HUES48 (cell line): ENCODE data around the gene SERPINB2.
"Not testable (repeated sequence)": the region's sequence is repeated elsewhere in the genome, so short reads cannot be mapped to it uniquely, and the experiment has no call there.

Experiments
- H3K27ac ChIP-seq: one replicate; pipeline ENCODE4 v1.7.0; 2013; ENCODE audit warnings: low read depth, low read length, inconsistent platforms
- H3K27me3 ChIP-seq: 2 replicates; pipeline ENCODE4 v1.6.1; 2013; ENCODE audit warnings: mild to moderate bottlenecking, low read length; ENCODE audit not compliant: control insufficient read depth, insufficient read depth
- H3K36me3 ChIP-seq: 2 replicates; pipeline ENCODE4 v1.6.1; 2013; ENCODE audit warnings: low read length; ENCODE audit not compliant: control insufficient read depth, insufficient read depth
- H3K4me1 ChIP-seq: 2 replicates; pipeline ENCODE4 v1.6.1; 2013; ENCODE audit warnings: mild to moderate bottlenecking, low read length; ENCODE audit not compliant: control insufficient read depth, insufficient read depth
- H3K4me3 ChIP-seq: 2 replicates; pipeline ENCODE4 v1.5.1; 2013; ENCODE audit warnings: mild to moderate bottlenecking, low read depth, low read length
- H3K9ac ChIP-seq: 2 replicates; pipeline ENCODE4 v1.6.1; 2013; ENCODE audit warnings: mild to moderate bottlenecking, low read depth, low read length, moderate library complexity
- H3K9me3 ChIP-seq: 2 replicates; pipeline ENCODE4 v1.6.1; 2013; ENCODE audit warnings: low read length; ENCODE audit not compliant: control insufficient read depth, insufficient read depth

SERPINB2 gene

GRCh38 chr18:63936932-63937393 lies 49.5 kb downstream of the SERPINB2 start:
- no peaks in the 10 kb centered on the region; the same call in 1 of the 2 replicates for H3K4me1 ChIP-seq
- no peak overlapping the region for H3K27ac ChIP-seq
- H3K9ac ChIP-seq = no peak overlapping the region
- peak overlapping the region; percentile 73 for H3K4me3 ChIP-seq
- H3K9me3 ChIP-seq = no peaks in the 10 kb centered on the region
- peaks cover 47% of the 10 kb centered on the region for H3K27me3 ChIP-seq
- no peaks in the 10 kb centered on the region for H3K36me3 ChIP-seq

GRCh38 chr18:63940008-63940407 lies 52.5 kb downstream of the SERPINB2 start:
- Histone ChIP-seq H3K27ac (no peak overlapping the region), H3K4me3 (no peak overlapping the region), H3K36me3 (no peaks in the 10 kb centered on the region), H3K9me3 (no peaks in the 10 kb centered on the region), H3K4me1 (no peaks in the 10 kb centered on the region; the same call in 1 of the 2 replicates), H3K9ac (no peak overlapping the region), H3K27me3 (peaks cover 41% of the 10 kb centered on the region)

GRCh38 chr18:63940543-63941050 lies 53.1 kb downstream of the SERPINB2 start:
- peaks cover 36% of the 10 kb centered on the region for H3K27me3 ChIP-seq
- not testable (repeated sequence) for H3K4me1 ChIP-seq, H3K9me3 ChIP-seq, H3K36me3 ChIP-seq, H3K27ac ChIP-seq, H3K9ac ChIP-seq
- H3K4me3 ChIP-seq = peak overlapping the region; percentile 37; the same call in 1 of the 2 replicates

GRCh38 chr18:63947051-63947790 lies 59.7 kb downstream of the SERPINB2 start:
- H3K9me3 ChIP-seq = no peaks in the 10 kb centered on the region
- H3K4me3 ChIP-seq = no peak overlapping the region
- no peak overlapping the region for H3K27ac ChIP-seq
- peaks cover 15% of the 10 kb centered on the region; the same call in 1 of the 2 replicates for H3K27me3 ChIP-seq
- H3K9ac ChIP-seq = no peak overlapping the region
- H3K36me3 ChIP-seq = no peaks in the 10 kb centered on the region
- H3K4me1 ChIP-seq = no peaks in the 10 kb centered on the region

- Histone ChIP-seq H3K27me3 (peaks cover 15% of the 10 kb centered on the region; the same call in 1 of the 2 replicates), H3K4me1 (no peaks in the 10 kb centered on the region), H3K9ac (no peak within 1 kb of the TSS), H3K36me3 (no peaks in the 10 kb centered on the region), H3K27ac (peak within 1 kb of the TSS; percentile 50), H3K9me3 (no peaks in the 10 kb centered on the region), H3K4me3 (peak within 1 kb of the TSS; percentile 66)
Observed at GRCh38 chr18:63949068-63949737, 61.7 kb downstream of the SERPINB2 start, which contains the start of gene HMSD. Gene HMSD (plus strand): TSS chr18:63949301. CDS start chr18:63953456, 4,155 bp downstream.

GRCh38 chr18:63951302-63951705 lies 63.8 kb downstream of the SERPINB2 start:
- Histone ChIP-seq H3K4me3 (no peak overlapping the region), H3K27me3 (peaks cover 15% of the 10 kb centered on the region; the same call in 1 of the 2 replicates), H3K4me1 (no peaks in the 10 kb centered on the region), H3K27ac (no peak overlapping the region), H3K36me3 (no peaks in the 10 kb centered on the region), H3K9ac (no peak overlapping the region), H3K9me3 (no peaks in the 10 kb centered on the region)
